K562 (cell line): ENCODE measurements around the gene SDK1. TPM values are rescaled to one million over a fixed set of nuclear protein-coding genes. Genes with fewer than 3 reads are reported as not detected.

Experiments
- ATAC-seq: fragments of 200-7000 bp; cut with Tn5 transposase; 3 replicates; pipeline ENCODE4 v1.9.1; 2020; ENCODE audit warnings: moderate library complexity
- BruUV-seq: library from RNA; stranded (reverse); fragments of 400-500 nt; replicated peaks from 2 replicates; lab custom pipeline; 2021; lab: Mats Ljungman, UMichigan
- CTCF ChIA-PET: fragments of 300-600 bp; formaldehyde crosslinking; extraction: SDS; loops from one replicate; lab custom pipeline; 2021; ENCODE audit warnings: low intra/inter-chr PET ratio; lab: Yijun Ruan, JAX
- POLR2A ChIA-PET: fragments of 300-600, 350-650 bp; sonication (Branson Sonifier 250); formaldehyde crosslinking; extraction: SDS; loops from one replicate; lab custom pipeline; 2021; ENCODE audit warnings: antibody characterized with exemption, inconsistent platforms; lab: Yijun Ruan, JAX
- DNase-seq, 4 experiments: peaks; one replicate each; pipeline versions ENCODE4 v3.0.0 to v3.0.0-alpha.2; 2011 to 2018; ENCODE audit warnings: low spot score in 3 of 4, mixed read lengths in 3 of 4; ENCODE audit errors: extremely low read depth in 1 of 4
- FAIRE-seq: peaks from 2 replicates; lab custom pipeline; 2011; peaks lifted over from hg19 to GRCh38; lab: Jason Lieb, UNC
- H2AFZ ChIP-seq: 2 replicates; pipeline ENCODE4 v1.6.0; 2011; ENCODE audit warnings: low read depth, low read length, control low read depth, inconsistent platforms
- H3K27ac ChIP-seq: fragments of 200-600 bp; 3 replicates; pipeline ENCODE4 v1.8.0; 2011; ENCODE audit warnings: low read depth, mild to moderate bottlenecking, control low read depth, inconsistent platforms, low read length, moderate library complexity, mixed read lengths; ENCODE audit errors: extremely low read depth
- H3K27me3 ChIP-seq, 2 experiments: fragments of 300-600 bp in 1 of 2; 2 replicates in 1 of 2; 3 replicates in 1 of 2; pipeline versions ENCODE4 v1.6.0 to v1.8.0; 2011; ENCODE audit warnings: inconsistent platforms in 2 of 2, low read length in 2 of 2, mild to moderate bottlenecking in 1 of 2, mixed read lengths in 1 of 2, moderate library complexity in 1 of 2; ENCODE audit not compliant: control insufficient read depth in 2 of 2, insufficient read depth in 2 of 2
- H3K36me3 ChIP-seq: fragments of 300-600 bp; 3 replicates; pipeline ENCODE4 v1.8.0; 2011; ENCODE audit warnings: mild to moderate bottlenecking, low read length, inconsistent platforms; ENCODE audit not compliant: control insufficient read depth, insufficient read depth
- H3K4me1 ChIP-seq, 2 experiments: fragments of 200-600 bp in 1 of 2; replicated peaks in 1 of 2; 2 replicates in 1 of 2; 3 replicates in 1 of 2; pipeline versions ENCODE4 v1.5.1 to v1.8.0; 2011; ENCODE audit warnings: inconsistent platforms in 2 of 2, low read length in 2 of 2, mild to moderate bottlenecking in 1 of 2, mixed read lengths in 1 of 2, moderate library complexity in 1 of 2; ENCODE audit not compliant: control insufficient read depth in 2 of 2, insufficient read depth in 2 of 2
- H3K4me2 ChIP-seq: 2 replicates; pipeline ENCODE4 v1.6.1; 2011; ENCODE audit warnings: low read length, control low read depth, inconsistent platforms, mixed read lengths; ENCODE audit not compliant: insufficient read depth
- H3K4me3 ChIP-seq: fragments of 200-600 bp; sonication (generic), shearing (Covaris generic); 2 replicates; pipeline ENCODE4 v1.5.1; 2016; ENCODE audit warnings: control low read depth, inconsistent platforms
- H3K79me2 ChIP-seq: fragments of 200-600 bp; 3 replicates; pipeline ENCODE4 v1.8.0; 2011; ENCODE audit warnings: low read length, inconsistent platforms; ENCODE audit not compliant: control insufficient read depth, insufficient read depth
- H3K9ac ChIP-seq, 2 experiments: 2 replicates each; pipeline versions ENCODE4 v1.6.0 to v1.6.1; 2011; ENCODE audit warnings: low read depth in 2 of 2, low read length in 2 of 2, control low read depth in 1 of 2, inconsistent platforms in 1 of 2, mild to moderate bottlenecking in 1 of 2, mixed read lengths in 1 of 2; ENCODE audit not compliant: insufficient read depth in 1 of 2
- H3K9me1 ChIP-seq: one replicate; pipeline ENCODE4 v1.6.0; 2011; ENCODE audit warnings: inconsistent platforms, mild to moderate bottlenecking, low read length, moderate library complexity; ENCODE audit not compliant: control insufficient read depth, insufficient read depth
- H3K9me3 ChIP-seq: replicated peaks from 2 replicates; pipeline ENCODE4 v1.5.1; 2011; ENCODE audit warnings: low read depth, low read length, inconsistent platforms; ENCODE audit not compliant: control insufficient read depth, insufficient read depth
- H4K20me1 ChIP-seq: replicated peaks from 2 replicates; pipeline ENCODE4 v1.6.1; 2011; ENCODE audit warnings: low read length, inconsistent platforms, mixed read lengths; ENCODE audit not compliant: control insufficient read depth, insufficient read depth
- ARID3A ChIP-seq: IDR thresholded peaks from 2 replicates; pipeline ENCODE4 v1.6.1; 2012; ENCODE audit warnings: low read depth, low read length, improper control_type of control experiment, borderline replicate concordance
- ATF6 ChIP-seq: sonication (generic); formaldehyde crosslinking; IDR thresholded peaks from 2 replicates; pipeline ENCODE4 v1.4.0; 2020; ENCODE audit warnings: mild to moderate bottlenecking, missing genetic modification reagents
- ATF7 ChIP-seq: fragments of 450-650 bp; IDR thresholded peaks from 2 replicates; pipeline ENCODE4 v1.7.1; 2014; ENCODE audit warnings: mild to moderate bottlenecking, moderate library complexity
- GATAD2B ChIP-seq: fragments of 450-650 bp; IDR thresholded peaks from 2 replicates; pipeline ENCODE4 v1.6.1; 2017; ENCODE audit warnings: mild to moderate bottlenecking, borderline replicate concordance
- HLTF ChIP-seq: fragments of 450-650 bp; IDR thresholded peaks from 2 replicates; pipeline ENCODE4 v1.6.1; 2016
- MAZ ChIP-seq, 2 experiments: fragments of 450-650 bp in 1 of 2; sonication (generic) in 1 of 2; formaldehyde crosslinking; IDR thresholded peaks in 1 of 2; conservative IDR thresholded peaks in 1 of 2; 2 replicates each; pipeline versions ENCODE4 v1.4.0 to v1.5.0; 2020; ENCODE audit warnings: mild to moderate bottlenecking in 1 of 2, missing genetic modification reagents in 1 of 2
- OTX1 ChIP-seq: fragments of 450-650 bp; formaldehyde crosslinking; IDR thresholded peaks from 2 replicates; pipeline ENCODE4 v1.4.0; 2022; ENCODE audit warnings: mild to moderate bottlenecking
- PPARD ChIP-seq: fragments of 250-450 bp; sonication (Bioruptor Pico); IDR thresholded peaks from 2 replicates; pipeline ENCODE4 v1.8.0; 2022; ENCODE audit warnings: inconsistent platforms, mild to moderate bottlenecking, moderate library complexity
- RBM14 ChIP-seq: fragments of 200-400 bp; formaldehyde crosslinking; IDR thresholded peaks from 2 replicates; pipeline ENCODE4 v1.6.1; 2018; ENCODE audit warnings: low read depth, mild to moderate bottlenecking, low read length, moderate library complexity, borderline replicate concordance; ENCODE audit not compliant: insufficient read depth
- ZNF217 ChIP-seq: sonication (generic); formaldehyde crosslinking; IDR thresholded peaks from 2 replicates; pipeline ENCODE4 v1.8.0; 2022; ENCODE audit warnings: mild to moderate bottlenecking, missing genetic modification reagents
- ZNF224 ChIP-seq: sonication (generic); formaldehyde crosslinking; IDR thresholded peaks from 2 replicates; pipeline ENCODE4 v1.8.0; 2022; ENCODE audit warnings: mild to moderate bottlenecking, missing genetic modification reagents
- ZNF695 ChIP-seq: fragments of 450-650 bp; formaldehyde crosslinking; IDR thresholded peaks from 2 replicates; pipeline ENCODE4 v1.4.0; 2020; ENCODE audit warnings: mild to moderate bottlenecking, moderate library complexity
- ZNF780A ChIP-seq: fragments of 250-450 bp; sonication (Bioruptor Pico); IDR thresholded peaks from 2 replicates; pipeline ENCODE4 v1.5.0; 2021; ENCODE audit warnings: mild to moderate bottlenecking
- WGBS: fragments of 100-300 bp; shearing (Covaris generic); methylation state at CpG from one replicate; pipeline ENCODE4 v1.1.6; 2016; ENCODE audit warnings: low coverage, mixed read lengths; ENCODE audit not compliant: insufficient coverage; ENCODE audit errors: missing lambda C conversion rate; 5-methylcytosine and 5-hydroxymethylcytosine counted together
- in situ Hi-C: fragments of 300-500 bp; cut with MboI; formaldehyde crosslinking; loops from 4 replicates; pipeline ENCODE4 v1.15.0; 2018; ENCODE audit warnings: inconsistent platforms, mixed read lengths
- intact Hi-C: fragments of 100-400 bp; cut with micrococcal nuclease; formaldehyde crosslinking; loops from 2 replicates; pipeline ENCODE4 v1.14.2; 2022
- polyA plus RNA-seq, 8 experiments: library from polyadenylated mRNA; depleted of rRNA in 4 of 8; stranded (reverse) in 5 of 8; unstranded in 3 of 8; fragments of >200 nt; fragmentation: Nextera tagmentation in 2 of 8; fragmentation: Illumina TruSeq in 1 of 8; extraction: Ambion mirVana in 2 of 8; extraction: Trizol in 1 of 8; gene quantifications; 2 replicates each; pipeline versions ENCODE4 v1.2.1 to v1.2.3, GENCODE V29; 2011 to 2014; ENCODE audit warnings: inconsistent platforms in 1 of 8, missing spikeins in 1 of 8
- total RNA-seq, 7 experiments: library from RNA; depleted of rRNA in 6 of 7; stranded (reverse); fragments of >200 nt in 6 of 7; fragmentation: Illumina TruSeq in 2 of 7; extraction: Trizol in 2 of 7; gene quantifications; 2 replicates each; pipeline versions ENCODE4 v1.2.1 to v1.2.3, GENCODE V29; 2011 to 2021; ENCODE audit warnings: low replicate concordance in 1 of 7

SDK1 gene
- total and polyA plus RNA-seq, 9 of the 15 experiments (the other 6 are each of a cell fraction or from before 2014, with no cell fraction given), result 0.16 TPM; not detected in 8

GRCh38 chr7:4110438-4110837 is 809.4 kb downstream of the SDK1 start:
- intact Hi-C loops, result no loop called here
- no peaks in the 10 kb centered on the region for H3K9me1 ChIP-seq
- DNase-seq (no peak), ATAC-seq (no peak)
- H2AFZ ChIP-seq, result no peak overlapping the region
- TF ChIP-seq ATF7 (no peak), GATAD2B (no peak), ZNF217 (CRISPR knock-in tag) (no peak)
- TF ChIP-seq, all 486 proteins: peak for 0
- in situ Hi-C loops, result no loop called here
- Histone ChIP-seq H4K20me1 (no peaks in the 10 kb centered on the region; the same call in 1 of the 2 replicates), H3K4me1 (no peaks in the 10 kb centered on the region; a peak in 1 of 5 replicates), H3K4me2 (no peak overlapping the region), H3K27me3 (peaks cover 8 to 67% of the 10 kb centered on the region in 2 experiments; a peak in 4 of 5 replicates), H3K36me3 (no peaks in the 10 kb centered on the region), H3K9me3 (no peaks in the 10 kb centered on the region), H3K79me2 (no peaks in the 10 kb centered on the region), H3K27ac (no peak overlapping the region), H3K9ac (no peak overlapping the region), H3K4me3 (no peak overlapping the region)
- WGBS, result 2% methylated on average over 4 of the region's 4 CpGs
- POLR2A ChIA-PET, result no interaction called here
- BruUV-seq, result no TSS peak
- no peak for FAIRE-seq
- CTCF ChIA-PET, result no interaction called here

GRCh38 chr7:4111166-4111565 is 810.1 kb downstream of the SDK1 start:
- no peak overlapping the region for H3K9ac ChIP-seq
- no peaks in the 10 kb centered on the region for H3K79me2 ChIP-seq
- 2% methylated on average over 5 of the region's 5 CpGs for WGBS
- no peaks in the 10 kb centered on the region for H3K9me1 ChIP-seq
- H3K4me2 ChIP-seq, result no peak overlapping the region
- peaks cover 10 to 68% of the 10 kb centered on the region in 2 experiments; a peak in 4 of 5 replicates for H3K27me3 ChIP-seq
- no peaks in the 10 kb centered on the region; the same call in 1 of the 2 replicates for H4K20me1 ChIP-seq
- no peaks in the 10 kb centered on the region; a peak in 1 of 5 replicates for H3K4me1 ChIP-seq
- ChIA-PET POLR2A (interaction anchor here (0.6 kb wide), 1 partner anchor 1456 kb away, joined by 6 read pairs; no protein-coding TSS in a partner anchor), CTCF (no interaction called here)
- no peak for ATAC-seq
- intact Hi-C loops, result no loop called here
- H3K36me3 ChIP-seq, result no peaks in the 10 kb centered on the region
- no TSS peak for BruUV-seq
- no peak for DNase-seq
- H3K27ac ChIP-seq, result no peak overlapping the region
- no peak for FAIRE-seq
- no peak overlapping the region for H2AFZ ChIP-seq
- no peak overlapping the region for H3K4me3 ChIP-seq
- no peaks in the 10 kb centered on the region for H3K9me3 ChIP-seq
- in situ Hi-C loops, result no loop called here
- TF ChIP-seq ZNF224 (CRISPR knock-in tag), result no peak
- no peak for TF ChIP-seq HLTF
- no peak for TF ChIP-seq MAZ (CRISPR knock-in tag; conservative IDR thresholded peaks at IDR 0.05 in 1 of 2, IDR thresholded peaks at IDR 0.05 in 1 of 2)
- TF ChIP-seq RBM14, result no peak
- TF ChIP-seq ARID3A, result no peak
- TF ChIP-seq OTX1 (CRISPR knock-in tag), result no peak
- no peak for TF ChIP-seq ATF6
- TF ChIP-seq ZNF695 (CRISPR knock-in tag), result no peak
- TF ChIP-seq PPARD (CRISPR knock-in tag), result no peak
- no peak for TF ChIP-seq ZNF780A
